Natural killer cell (primary cell): ENCODE results near the gene VASH2. TPM values are rescaled to one million over a fixed set of nuclear protein-coding genes. Genes with fewer than 3 reads are reported as not detected.

Source experiments
- ATAC-seq, 3 donors: fragments of 150-1000 bp in 2 of 3; fragments of 200-7000 bp in 1 of 3; cut with Tn5 transposase; 1 replicate in 1 of 3; 2 replicates in 2 of 3; pipeline ENCODE4 v1.10.0; 2021; ENCODE audit warnings: mild to moderate bottlenecking in 2 of 3, moderate library complexity in 2 of 3
- DNase-seq, 2 donors: peaks; one replicate each; pipeline versions ENCODE4 v3.0.0 to v3.0.0-alpha.2; 2013 to 2021; ENCODE audit warnings: mixed read lengths in 1 of 2
- H3K27ac ChIP-seq: one replicate; pipeline ENCODE4 v1.5.1; 2013; ENCODE audit warnings: mild to moderate bottlenecking, low read length
- H3K27me3 ChIP-seq: one replicate; pipeline ENCODE4 v1.6.1; 2013; ENCODE audit warnings: low read length; ENCODE audit not compliant: control insufficient read depth, insufficient read depth
- H3K36me3 ChIP-seq: one replicate; pipeline ENCODE4 v1.6.1; 2013; ENCODE audit warnings: low read length; ENCODE audit not compliant: control insufficient read depth, insufficient read depth
- H3K4me1 ChIP-seq: one replicate; pipeline ENCODE4 v1.6.1; 2013; ENCODE audit warnings: low read length; ENCODE audit not compliant: control insufficient read depth, insufficient read depth
- H3K4me3 ChIP-seq: one replicate; pipeline ENCODE4 v1.5.1; 2013; ENCODE audit warnings: low read length
- H3K9me3 ChIP-seq: one replicate; pipeline ENCODE4 v1.6.1; 2013; ENCODE audit warnings: low read length; ENCODE audit not compliant: control insufficient read depth, insufficient read depth
- H3K27ac Mint-ChIP-seq, 2 donors: one replicate each; pipeline ENCODE4 v1.8.0; 2022; ENCODE audit warnings: mild to moderate bottlenecking in 2 of 2, mixed read lengths in 2 of 2, moderate library complexity in 1 of 2
- H3K27me3 Mint-ChIP-seq, 2 donors: one replicate each; pipeline ENCODE4 v1.8.0; 2022; ENCODE audit warnings: low read depth in 2 of 2, mixed read lengths in 2 of 2
- H3K36me3 Mint-ChIP-seq: one replicate; pipeline ENCODE4 v1.8.0; 2022; ENCODE audit warnings: mixed read lengths
- H3K4me1 Mint-ChIP-seq, 2 donors: one replicate each; pipeline ENCODE4 v1.8.0; 2022; ENCODE audit warnings: mixed read lengths in 2 of 2
- H3K4me3 Mint-ChIP-seq: one replicate; pipeline ENCODE4 v1.8.0; 2022; ENCODE audit warnings: mild to moderate bottlenecking, moderate library complexity, mixed read lengths
- H3K9me3 Mint-ChIP-seq, 2 donors: one replicate each; pipeline ENCODE4 v1.8.0; 2022; ENCODE audit warnings: mixed read lengths in 2 of 2
- WGBS: methylation state at CpG from one replicate; pipeline ENCODE4 v1.1.7; 2013; ENCODE audit warnings: missing lambda C conversion rate; ENCODE audit not compliant: insufficient coverage; 5-methylcytosine and 5-hydroxymethylcytosine counted together
- intact Hi-C: fragments of 100-400 bp; cut with micrococcal nuclease; formaldehyde crosslinking; loops from one replicate; pipeline ENCODE4 v1.14.2; 2022
- total RNA-seq, 4 donors: library from RNA; stranded (reverse); fragments of 120-200 nt in 1 of 4; gene quantifications; one replicate each; pipeline versions ENCODE4 v1.2.3 to v1.2.4, GENCODE V29; 2013 to 2022
- TF ChIP-seq, protein P1 (sequence below): fragments of 200-600 bp; IDR thresholded peaks from one replicate; pipeline ENCODE4 v1.8.0; 2022; ENCODE audit warnings: antibody characterized with exemption

The VASH2 gene
- total RNA-seq, 3 donors from 2014 or later (not counting 1 experiment from before 2014, with no cell fraction given): not detected

DNA sequence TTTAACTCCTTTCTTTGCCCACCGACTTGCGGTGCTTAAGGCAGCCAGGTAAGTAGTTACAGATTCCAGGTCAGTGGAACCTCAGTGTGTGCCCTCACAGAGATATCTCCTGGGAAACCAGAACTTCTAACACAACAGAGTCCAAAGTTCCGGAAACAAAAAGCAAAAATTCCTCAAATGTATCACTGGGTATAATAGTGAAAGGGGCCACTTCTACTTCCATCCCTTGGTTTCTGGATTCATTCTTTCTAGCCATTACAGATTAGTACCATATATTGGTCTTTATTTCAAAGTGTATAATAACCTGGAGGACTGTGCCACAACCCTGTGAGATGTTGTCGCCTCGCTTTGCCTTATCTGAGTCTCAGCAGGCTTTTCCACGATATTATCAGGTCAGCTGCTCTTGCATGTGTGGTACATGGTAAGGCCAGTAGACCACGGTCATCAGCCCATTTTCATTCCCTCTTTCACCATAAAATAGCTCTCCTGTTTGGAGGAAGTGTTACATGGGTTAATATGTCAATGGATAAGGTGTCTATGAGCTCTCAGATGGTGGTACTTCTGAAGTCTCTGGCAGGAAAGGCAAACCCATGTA is 14.9 kb upstream of the VASH2 start:
- Histone ChIP-seq H3K4me1 (no peaks in the 10 kb centered on the region), H3K27ac (no peak overlapping the region), H3K9me3 (no peaks in the 10 kb centered on the region), H3K36me3 (no peaks in the 10 kb centered on the region), H3K4me3 (no peak overlapping the region), H3K27me3 (no peaks in the 10 kb centered on the region)
- TF ChIP-seq, protein P1, sequence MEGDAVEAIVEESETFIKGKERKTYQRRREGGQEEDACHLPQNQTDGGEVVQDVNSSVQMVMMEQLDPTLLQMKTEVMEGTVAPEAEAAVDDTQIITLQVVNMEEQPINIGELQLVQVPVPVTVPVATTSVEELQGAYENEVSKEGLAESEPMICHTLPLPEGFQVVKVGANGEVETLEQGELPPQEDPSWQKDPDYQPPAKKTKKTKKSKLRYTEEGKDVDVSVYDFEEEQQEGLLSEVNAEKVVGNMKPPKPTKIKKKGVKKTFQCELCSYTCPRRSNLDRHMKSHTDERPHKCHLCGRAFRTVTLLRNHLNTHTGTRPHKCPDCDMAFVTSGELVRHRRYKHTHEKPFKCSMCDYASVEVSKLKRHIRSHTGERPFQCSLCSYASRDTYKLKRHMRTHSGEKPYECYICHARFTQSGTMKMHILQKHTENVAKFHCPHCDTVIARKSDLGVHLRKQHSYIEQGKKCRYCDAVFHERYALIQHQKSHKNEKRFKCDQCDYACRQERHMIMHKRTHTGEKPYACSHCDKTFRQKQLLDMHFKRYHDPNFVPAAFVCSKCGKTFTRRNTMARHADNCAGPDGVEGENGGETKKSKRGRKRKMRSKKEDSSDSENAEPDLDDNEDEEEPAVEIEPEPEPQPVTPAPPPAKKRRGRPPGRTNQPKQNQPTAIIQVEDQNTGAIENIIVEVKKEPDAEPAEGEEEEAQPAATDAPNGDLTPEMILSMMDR: no peak
- intact Hi-C loops: no loop called here
- Mint-ChIP-seq H3K27ac (no peak overlapping the region), H3K4me1 (no peaks in the 10 kb centered on the region), H3K4me3 (no peak overlapping the region), H3K27me3 (peaks cover 3 to 6% of the 10 kb centered on the region in 2 donors), H3K9me3 (no peaks in the 10 kb centered on the region), H3K36me3 (no peaks in the 10 kb centered on the region)
- 91% methylated on average over 6 of the region's 7 CpGs for WGBS
- DNase-seq (no peak), ATAC-seq (no peak)

DNA sequence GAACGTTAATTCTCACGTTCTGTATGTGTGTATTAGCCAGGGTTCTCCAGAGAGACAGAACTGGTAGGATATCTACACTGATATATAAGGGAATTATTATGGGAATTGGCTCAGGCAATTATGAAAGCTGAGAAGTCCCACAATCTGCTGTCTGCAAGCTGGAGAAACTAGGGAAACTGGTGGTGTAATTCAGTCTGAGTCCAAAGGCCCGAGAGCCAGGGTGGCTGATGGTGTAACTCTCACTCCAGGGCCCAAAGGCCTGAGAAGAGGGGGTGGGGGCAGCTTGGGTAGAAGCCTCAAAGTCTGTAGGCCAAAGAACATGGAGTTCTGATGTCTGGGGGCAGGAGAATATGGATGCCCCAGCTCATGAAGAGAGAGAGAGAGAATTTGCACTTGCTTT is 13.3 kb upstream of the VASH2 start:
- TF ChIP-seq, protein P1: no peak
- no peaks in the 10 kb centered on the region for H3K36me3 Mint-ChIP-seq
- no peaks in the 10 kb centered on the region for H3K4me1 Mint-ChIP-seq
- no peaks in the 10 kb centered on the region for H3K9me3 Mint-ChIP-seq
- intact Hi-C loops: no loop called here
- WGBS: 91% methylated on average over 3 of the region's 3 CpGs
- Histone ChIP-seq H3K4me1 (no peaks in the 10 kb centered on the region), H3K9me3 (no peaks in the 10 kb centered on the region), H3K4me3 (no peak overlapping the region), H3K27ac (no peak overlapping the region), H3K36me3 (no peaks in the 10 kb centered on the region), H3K27me3 (no peaks in the 10 kb centered on the region)
- H3K27ac Mint-ChIP-seq: no peak overlapping the region
- ATAC-seq: no peak
- no peak for DNase-seq
- H3K27me3 Mint-ChIP-seq: peaks cover 5 to 17% of the 10 kb centered on the region in 2 donors
- H3K4me3 Mint-ChIP-seq: no peak overlapping the region

DNA sequence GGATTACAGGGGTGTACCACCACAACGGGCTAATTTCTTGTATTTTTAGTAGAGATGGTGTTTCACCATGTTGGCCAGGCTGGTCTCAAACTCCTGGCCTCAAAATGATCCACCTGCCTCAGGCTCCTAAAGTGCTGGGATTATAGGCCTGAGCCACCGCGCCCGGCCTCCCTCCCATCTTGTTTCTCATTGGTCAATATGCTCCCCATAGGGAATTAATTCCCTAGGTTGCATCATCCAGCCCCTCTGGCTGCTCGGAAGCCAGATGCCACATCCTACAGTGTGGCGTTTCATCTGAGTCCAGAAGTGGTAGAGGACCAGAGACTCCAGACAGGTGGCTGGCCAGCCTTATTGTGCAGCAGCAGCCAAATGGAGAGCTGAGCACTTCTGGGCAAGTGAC is 11.5 kb upstream of the VASH2 start:
- Mint-ChIP-seq H3K27me3 (peaks cover 2 to 19% of the 10 kb centered on the region in 2 donors), H3K27ac (no peak overlapping the region), H3K36me3 (no peaks in the 10 kb centered on the region), H3K4me1 (no peaks in the 10 kb centered on the region), H3K4me3 (no peak overlapping the region), H3K9me3 (no peaks in the 10 kb centered on the region)
- H3K36me3 ChIP-seq: no peaks in the 10 kb centered on the region
- ATAC-seq (no peak), DNase-seq (no peak)
- H3K27ac ChIP-seq: no peak overlapping the region
- no peaks in the 10 kb centered on the region for H3K27me3 ChIP-seq
- TF ChIP-seq, protein P1: no peak
- no peak overlapping the region for H3K4me3 ChIP-seq
- intact Hi-C loops: no loop called here
- 91% methylated on average over 6 of the region's 6 CpGs for WGBS
- H3K9me3 ChIP-seq: no peaks in the 10 kb centered on the region
- H3K4me1 ChIP-seq: no peaks in the 10 kb centered on the region

DNA sequence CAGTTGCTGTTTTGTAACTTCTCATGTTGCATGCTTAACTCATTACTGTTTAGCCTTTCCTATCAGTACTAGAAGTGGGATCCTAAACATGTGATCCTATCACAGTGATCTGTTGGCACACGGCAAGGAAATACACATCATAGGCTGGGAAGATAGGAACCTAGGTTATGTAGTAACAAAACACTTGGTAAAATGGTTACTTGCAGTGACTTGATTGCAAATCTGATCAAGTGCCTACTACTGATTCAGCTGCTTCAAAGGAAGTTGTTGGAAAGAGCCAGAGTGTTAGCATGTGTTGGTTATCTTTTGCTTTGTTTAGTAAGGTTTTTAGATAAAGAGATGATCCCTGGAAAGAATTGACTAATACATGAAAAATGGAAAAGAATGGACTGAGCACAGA is 8.9 kb upstream of the VASH2 start:
- no peak overlapping the region for H3K27ac ChIP-seq
- no peaks in the 10 kb centered on the region for H3K4me1 ChIP-seq
- no peaks in the 10 kb centered on the region for H3K9me3 ChIP-seq
- no peak for ATAC-seq
- TF ChIP-seq, protein P1: no peak
- no peak overlapping the region for H3K4me3 Mint-ChIP-seq
- H3K9me3 Mint-ChIP-seq: no peaks in the 10 kb centered on the region
- 100% methylated on average over 1 of the region's 1 CpG for WGBS
- no peak overlapping the region for H3K4me3 ChIP-seq
- intact Hi-C loops: no loop called here
- H3K36me3 Mint-ChIP-seq: no peaks in the 10 kb centered on the region
- peaks cover 7 to 30% of the 10 kb centered on the region in 2 donors for H3K27me3 Mint-ChIP-seq
- DNase-seq: no peak
- H3K27me3 ChIP-seq: no peaks in the 10 kb centered on the region
- H3K36me3 ChIP-seq: no peaks in the 10 kb centered on the region
- no peak overlapping the region for H3K27ac Mint-ChIP-seq
- no peaks in the 10 kb centered on the region for H3K4me1 Mint-ChIP-seq
